LHCN-M2 (cell line): ENCODE measurements around the gene DLD. TPM values are rescaled to one million over a fixed set of nuclear protein-coding genes. Genes with fewer than 3 reads are reported as not detected.
"Not testable (repeated sequence)": the region's sequence is repeated elsewhere in the genome, so short reads cannot be mapped to it uniquely, and the experiment has no call there.

ENCODE experiments used
- DNase-seq: peaks from one replicate; pipeline ENCODE4 v3.0.0-alpha.2; 2012; ENCODE audit warnings: low read depth
- total RNA-seq: library from RNA; depleted of rRNA; stranded (reverse); fragments of >200 nt; gene quantifications from 2 replicates; pipeline ENCODE4 v1.2.3, GENCODE V29; 2014

Gene DLD
- total RNA-seq, 1 experiment from 2014 or later: 109 TPM

DNA sequence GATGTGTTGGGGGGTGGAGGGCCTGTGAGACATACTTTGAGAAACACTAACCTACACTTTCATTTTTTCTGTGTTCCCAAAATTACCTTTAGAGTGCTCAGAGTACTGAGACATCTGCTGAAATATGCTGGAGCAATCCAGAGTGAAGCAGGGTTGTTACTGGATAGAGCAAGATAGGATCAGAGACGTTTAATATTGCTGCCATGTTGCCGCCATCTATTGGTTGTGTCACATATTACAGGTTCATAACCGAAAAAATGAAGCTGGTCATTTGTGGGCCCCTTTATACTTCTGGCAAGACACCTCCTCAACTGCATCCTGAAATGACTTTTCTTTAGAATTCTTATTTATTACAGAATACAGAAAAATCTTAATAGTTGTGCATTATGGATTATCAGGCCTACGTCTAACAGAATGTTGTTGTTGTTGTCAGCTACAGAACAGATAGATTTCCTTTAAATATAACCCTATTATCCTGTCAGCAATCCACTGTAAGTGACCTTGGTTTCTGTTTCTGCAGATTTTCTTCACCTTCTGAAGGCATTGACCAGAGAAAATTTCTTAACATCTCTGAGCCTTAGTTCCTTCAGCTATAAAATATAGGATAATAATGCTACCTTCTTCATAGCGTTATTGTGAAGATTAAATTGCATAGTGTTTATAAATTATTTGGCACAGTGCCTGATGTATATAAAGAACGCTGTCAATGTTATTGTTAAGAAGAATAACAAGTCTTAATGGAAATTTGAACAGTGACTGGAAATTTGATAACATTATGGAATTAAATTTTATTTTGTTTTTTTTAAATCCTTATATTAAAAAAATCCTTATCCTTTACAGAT lies 16.2 kb upstream of the DLD start:
- peak; percentile 70 for DNase-seq

DNA sequence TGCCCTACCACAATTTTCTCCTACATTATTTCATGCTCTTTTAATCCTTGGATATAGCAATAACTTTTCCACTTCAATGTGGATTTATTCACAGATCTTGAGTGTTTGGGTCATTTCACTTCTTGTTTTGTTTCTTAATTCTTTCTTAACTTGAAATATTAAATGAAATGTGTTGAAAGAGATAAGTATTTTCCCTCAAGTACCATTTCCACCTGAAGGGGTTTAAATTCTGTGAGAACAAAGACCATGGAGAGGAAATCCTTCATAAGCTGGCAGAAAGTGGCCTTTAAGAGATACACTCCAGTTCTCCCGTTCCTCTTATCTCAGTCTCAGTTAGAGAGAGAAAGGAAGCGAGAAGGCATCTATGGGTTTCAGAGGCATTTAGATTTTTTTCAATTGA lies 14.1 kb upstream of the DLD start:
- no peak for DNase-seq

DNA sequence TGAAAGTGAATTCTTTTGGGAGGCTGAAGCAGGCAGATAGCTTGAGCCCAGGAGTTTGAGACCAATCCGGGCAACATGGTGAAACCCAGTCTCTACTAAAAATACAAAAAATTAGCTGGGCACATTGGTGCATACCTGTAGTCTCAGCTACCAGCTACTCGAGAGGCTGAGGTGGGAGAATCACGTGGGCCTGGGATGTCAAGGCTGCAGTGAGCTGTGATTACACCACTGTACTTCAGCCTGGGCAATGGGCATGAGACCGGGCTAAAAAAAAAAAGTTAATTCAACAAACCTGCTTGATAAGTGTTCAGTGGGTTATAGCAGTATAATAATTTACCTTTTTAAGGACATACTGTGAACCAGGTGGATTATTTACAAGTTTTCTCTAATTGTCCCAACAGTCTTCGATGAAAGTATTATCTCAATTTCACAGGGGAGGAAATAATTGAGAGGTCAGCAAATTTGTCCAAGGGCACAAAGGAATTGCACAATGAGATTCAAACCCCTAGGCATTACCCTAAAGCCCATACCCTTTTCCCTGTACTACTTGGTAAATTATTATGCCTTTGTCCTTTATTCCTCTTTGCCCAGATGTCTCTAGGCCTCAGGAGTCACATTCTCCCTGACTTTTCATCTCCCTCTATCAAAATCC lies 13.1 kb upstream of the DLD start:
- DNase-seq: no peak

DNA sequence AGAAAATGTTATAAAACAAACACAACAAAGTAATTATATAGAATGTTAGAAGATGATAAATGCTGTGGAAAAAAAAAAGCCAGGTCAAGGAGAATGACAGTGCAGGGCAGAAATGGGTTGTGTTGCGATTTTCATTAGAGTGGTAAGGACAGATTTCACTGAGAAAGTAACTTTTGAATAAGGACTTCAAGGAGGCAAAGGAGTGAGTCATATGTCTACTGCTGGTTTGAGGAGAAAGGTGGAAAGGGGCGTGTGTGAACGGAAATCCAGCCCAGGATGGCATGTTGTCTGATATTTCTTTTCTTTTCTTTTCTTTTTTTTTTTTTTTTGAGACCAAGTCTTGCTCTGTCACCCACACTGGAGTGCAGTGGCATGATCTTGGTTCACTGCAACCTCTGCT lies 12.3 kb upstream of the DLD start:
- no peak for DNase-seq

DNA sequence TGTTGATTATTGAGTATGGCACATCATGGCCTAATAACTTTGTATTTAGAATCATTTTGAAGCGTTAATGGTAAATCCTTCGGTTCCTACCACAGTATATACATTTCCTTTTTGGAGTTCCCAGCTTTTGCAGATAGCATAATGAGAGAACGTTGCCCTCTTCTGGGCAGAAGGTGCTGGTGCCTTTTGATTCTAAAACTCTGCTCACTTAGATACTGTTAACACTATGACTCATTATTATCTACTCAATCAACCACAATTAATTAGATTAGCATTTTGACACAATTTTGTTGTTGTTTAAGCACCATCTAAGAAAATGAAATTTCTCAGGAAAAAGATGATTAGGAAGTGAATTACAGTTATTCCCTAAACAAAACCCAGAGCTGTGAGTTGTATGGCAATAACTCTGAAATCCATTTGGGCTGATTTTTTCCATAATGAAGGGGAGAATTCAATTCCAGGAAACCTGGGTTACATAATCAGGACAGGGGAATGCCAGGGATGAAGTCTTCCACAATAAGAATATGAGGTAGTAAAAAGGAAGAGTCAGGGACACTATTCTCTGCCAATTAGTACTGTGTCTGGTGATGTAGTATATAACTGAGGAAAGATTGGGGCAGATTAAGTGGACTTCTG lies 11.5 kb upstream of the DLD start:
- DNase-seq: peak; percentile 51

DNA sequence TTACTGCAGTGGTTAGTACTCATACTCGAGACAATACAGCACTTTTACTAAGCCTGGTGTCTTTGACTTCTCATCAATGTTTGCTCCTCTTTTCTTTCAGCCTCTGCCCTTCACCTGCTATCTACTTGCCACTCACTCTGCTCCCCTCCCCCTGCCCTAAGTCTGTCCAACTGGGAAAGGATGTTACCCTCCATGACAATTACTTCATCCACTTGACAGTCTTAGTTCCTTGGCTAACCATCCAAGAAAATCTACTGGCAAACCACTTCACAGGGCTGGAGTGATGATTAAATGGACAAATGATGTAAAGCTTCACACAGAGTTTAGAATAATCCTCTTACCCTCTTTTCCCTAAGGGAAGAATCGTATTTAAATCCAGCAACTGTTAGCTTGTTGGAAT lies 8.2 kb upstream of the DLD start:
- DNase-seq: no peak

DNA sequence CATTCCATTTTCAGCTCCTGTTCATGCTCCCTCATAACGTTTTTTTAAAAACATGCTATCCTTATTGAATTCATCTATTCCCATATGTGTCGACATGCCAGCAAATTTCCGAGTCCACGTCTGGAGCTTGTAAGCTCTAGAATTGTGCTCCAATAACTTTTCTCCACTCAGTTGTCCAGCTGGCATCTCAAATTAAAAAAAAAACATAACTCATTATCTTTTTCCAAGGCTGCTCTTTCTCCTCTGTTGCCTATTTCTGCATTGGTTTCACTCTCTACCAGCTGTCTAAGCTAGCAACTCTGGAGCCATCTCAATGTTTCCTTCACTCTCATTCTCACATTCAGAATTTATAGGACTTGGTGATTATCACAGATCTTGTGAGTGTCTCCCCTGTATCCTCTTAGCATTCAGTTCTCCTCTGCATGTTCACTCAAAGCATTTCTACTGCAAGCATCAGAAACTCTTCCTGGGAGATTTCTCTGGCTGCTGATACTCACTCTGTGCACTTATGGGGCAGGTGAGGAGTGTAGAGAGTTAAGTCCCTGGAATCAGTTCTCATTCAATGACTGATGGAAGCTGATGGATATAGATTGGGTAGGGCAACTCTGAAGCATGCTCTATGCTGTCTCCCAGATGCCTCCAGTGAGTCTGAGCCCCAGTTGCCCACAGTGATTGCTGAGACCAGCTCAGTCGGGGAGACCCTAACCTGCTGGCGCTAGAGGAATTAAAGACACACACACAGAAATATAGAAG lies 6.7 kb upstream of the DLD start:
- no peak for DNase-seq

DNA sequence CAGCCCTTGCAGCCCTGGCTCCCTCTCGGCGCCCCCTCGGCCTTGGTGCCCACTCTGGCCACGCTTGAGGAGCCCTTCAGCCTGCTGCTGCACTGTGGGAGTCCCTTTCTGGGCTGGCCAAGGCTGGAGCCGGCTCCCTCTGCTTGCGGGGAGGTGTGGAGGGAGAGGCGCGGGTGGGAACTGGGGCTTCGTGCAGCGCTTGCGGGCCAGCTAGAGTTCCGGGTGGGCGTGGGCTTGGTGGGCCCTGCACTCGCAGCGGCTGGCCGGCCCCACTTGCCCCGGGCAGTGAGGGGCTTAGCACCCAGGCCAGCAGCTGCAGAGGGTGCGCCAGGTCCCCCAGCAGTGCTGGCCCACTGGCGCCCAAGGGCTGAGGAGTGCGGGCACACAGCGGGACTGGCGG lies 3.2 kb upstream of the DLD start:
- DNase-seq: not testable (repeated sequence)

DNA sequence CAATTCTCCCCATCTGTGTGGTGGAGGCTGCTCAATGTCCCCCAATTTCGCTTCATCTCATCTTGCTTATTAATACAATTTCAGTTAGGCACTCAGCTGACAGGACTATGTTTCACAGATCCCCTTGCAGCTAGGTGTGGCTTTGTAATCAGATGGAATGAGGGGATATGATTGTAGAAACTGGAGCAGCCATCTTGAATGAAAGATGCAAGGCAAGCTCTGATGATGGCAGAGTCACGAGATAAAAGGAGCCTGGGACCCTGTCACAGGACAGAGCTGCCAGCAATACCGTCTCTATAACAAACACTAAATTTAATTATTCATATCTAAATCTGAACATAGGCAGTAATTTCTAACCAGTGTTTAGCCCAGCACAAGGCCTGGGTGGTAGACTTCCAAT lies 991 bp upstream of the DLD start:
- DNase-seq: no peak

DNA sequence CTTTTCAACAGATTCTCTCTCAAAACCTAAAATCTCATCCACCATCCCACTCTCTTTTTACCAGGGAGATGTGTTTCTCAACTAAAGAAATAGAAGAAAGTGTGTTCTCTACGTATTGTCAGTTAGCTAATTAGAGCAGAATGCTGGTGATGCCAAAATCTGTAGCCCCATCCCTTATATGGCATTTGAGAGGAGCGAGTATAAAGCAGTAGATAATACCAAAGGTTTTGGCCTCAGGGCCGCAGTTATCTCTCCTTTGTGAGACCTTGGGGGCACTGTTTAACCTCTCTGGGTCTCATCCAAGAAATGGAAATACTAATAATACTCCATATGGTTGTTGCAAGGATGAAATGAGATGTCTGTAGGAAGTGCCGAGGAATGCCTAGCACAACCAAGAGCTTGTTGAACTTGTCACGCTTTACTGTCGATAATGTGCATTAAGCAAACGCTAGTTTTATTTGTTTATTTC lies 456 bp upstream of the DLD start:
- DNase-seq: no peak

DNA sequence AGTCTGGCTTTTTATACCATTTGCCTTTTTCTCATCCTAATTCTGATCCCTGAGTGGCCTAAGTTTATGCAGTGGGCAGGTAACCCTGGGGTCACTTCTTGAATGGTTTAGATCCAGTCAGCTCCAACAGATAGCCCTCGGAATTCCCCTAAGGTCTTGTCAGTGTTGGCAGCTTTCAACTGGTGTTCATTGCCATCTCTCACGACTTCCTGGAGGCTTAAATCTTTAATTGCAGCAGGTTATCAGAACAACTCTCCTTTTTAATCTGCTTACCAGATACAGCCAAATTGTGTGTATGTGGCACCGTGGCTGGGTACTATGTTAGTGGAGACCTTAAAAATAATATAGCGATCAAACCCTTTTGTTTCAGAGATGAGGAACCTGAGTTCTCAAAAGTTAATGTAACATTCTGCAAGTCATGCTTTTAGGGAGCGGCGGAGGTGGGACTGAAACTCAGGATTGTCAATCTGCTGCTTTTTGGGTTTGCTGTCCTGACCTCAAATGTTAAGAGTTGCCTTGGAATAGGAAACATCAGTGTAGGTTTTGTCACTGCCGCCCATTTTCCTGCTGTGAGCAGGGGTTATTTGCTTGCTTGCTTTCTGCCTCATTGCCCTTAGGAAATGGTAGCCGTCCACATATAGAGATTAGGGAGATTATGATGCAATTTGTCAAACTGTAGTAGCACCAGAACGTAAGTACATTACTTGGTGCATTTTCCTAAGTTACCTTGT lies 818 bp downstream of the DLD start:
- DNase-seq: no peak

DNA sequence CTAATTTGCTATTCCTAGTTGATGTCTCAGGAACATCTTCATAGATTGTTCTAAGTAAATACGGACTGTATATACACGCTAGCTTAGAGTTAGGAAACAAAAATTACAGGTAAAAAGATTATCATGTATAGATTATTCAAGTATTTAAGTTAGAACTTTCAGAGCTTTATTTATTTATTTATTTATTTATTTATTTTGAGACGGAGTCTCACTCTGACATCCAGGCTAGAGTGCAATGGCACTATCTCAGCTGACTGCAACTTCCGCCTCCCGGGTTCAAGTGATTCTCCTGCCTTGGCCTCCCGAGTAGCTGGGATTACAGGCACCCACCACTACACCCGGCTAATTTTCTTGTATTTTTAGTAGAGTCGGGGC lies 1.4 kb downstream of the DLD start:
- DNase-seq: not testable (repeated sequence)

DNA sequence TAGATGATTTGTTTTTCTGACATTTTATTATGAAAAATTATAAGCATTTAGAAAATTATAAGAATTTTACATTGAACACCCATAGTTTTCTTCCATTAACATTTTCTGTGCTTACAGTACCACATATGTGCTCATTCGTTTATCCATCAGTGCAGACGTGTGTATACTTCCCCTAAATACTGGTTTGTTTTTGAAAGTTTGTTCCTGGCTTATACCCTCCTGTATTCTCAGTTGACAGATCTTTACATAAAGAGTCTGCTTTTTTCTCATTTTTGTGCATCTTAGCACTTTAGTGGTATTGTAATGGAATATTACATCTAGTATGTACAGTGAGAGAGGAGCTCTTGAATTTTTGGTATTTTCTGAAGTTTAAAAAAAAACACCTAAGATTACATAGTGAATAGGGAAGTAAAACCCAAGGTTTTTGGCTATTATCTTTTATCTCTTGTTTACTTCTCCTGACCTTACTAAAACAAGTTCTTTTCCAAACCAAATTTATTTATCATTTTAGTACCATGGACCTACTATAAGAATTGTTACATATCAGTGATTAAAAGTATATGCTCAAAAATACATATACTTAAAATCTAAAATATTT lies 8.1 kb downstream of the DLD start:
- no peak for DNase-seq

DNA sequence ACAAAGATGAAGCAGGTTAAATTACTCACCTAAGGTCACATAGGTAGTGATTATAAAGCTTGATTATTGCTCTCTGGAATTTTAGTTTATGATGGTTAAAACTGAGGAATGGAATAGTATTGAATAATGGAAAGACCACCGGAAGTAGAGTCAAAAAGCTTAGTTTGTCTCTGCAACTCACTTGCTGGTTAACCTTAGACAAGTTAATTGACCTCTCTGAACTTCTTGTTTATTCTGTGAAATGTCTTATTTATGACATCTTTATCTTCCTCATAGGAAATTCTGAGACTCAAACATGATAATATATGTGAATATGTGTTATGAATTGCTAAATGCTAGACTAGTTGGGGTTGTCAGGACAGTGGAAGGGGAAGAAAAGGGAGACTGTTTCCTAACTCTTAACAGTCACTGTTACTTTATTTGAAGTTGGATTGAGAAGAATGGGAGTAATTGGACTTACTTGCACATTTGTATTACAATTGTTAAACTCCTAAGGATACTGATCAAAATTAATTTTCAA lies 9.6 kb downstream of the DLD start:
- DNase-seq: no peak

DNA sequence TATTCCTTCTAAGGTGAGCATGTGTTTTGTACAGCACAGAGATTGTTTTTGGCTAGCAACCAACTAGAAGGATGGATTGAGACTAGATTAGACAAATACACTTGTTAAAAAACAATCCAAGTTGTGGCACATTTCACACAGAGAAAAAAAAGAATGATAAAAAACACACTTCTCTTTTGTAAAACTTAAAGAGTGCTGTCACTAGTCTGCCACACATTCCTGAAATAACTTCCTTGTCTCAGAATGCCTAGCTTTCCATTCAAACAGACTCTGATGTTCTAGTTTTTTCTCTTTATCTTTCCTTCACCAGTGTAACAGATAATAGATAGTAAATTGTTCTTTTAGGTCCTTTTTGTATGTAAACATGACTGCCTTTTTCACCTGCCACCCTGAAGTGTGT lies 11.4 kb downstream of the DLD start:
- DNase-seq: no peak

DNA sequence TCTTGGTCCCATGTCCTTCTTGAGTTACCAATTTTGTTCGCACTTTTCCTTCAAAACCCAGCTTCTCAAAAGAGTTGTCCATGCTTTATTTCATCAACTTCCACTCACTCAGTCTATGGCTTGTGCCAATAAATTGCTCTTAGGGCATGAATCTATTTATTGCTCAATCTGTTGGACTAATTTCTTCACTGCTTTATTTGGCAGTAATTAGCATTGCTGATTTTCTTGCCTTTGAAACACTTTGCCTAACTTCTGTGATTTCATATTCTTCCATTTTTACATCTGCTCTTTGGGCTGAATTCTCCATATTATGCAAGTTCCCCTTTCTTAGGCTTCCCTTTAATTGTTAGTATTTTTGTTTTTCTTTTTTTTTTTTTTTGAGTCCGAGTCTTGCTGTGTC lies 16.8 kb downstream of the DLD start:
- no peak for DNase-seq

DNA sequence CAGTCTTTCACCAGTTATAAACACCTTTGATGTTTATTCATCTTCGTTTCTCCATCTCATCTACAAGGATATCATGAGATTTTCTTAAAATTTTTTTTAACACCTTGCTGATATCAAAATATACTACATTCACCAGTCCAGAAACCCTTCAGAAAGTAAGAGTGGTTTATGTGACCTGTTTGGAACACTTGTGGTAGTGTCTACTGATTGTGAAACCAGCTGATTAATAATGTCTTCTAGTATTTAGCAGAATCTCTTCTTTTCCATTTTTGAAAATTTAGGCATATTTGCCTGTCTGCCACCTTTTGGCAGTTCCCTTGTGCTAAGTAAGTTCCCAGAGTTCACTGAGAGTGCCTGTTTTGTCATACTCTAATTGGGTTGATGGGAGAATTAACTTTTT lies 18.5 kb downstream of the DLD start:
- DNase-seq: no peak

DNA sequence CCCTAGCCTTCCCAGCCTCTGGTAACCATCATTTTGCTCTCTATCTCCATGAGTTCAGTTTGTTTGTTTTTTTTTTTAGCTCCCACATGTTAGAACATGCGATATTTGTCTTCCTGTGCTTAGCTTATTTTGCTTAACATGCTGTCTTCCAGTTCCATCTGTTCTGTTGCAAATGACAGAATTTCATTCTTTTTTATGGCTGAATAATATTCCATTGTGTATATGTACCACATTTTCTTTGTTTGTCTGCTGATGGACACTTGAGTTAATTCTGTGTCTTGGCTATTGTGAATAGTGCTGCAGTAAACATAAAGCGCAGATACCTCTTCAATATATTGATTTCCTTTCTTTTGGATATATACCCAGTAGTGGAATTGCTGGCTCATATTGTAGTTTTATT lies 21.0 kb downstream of the DLD start:
- DNase-seq: no peak

DNA sequence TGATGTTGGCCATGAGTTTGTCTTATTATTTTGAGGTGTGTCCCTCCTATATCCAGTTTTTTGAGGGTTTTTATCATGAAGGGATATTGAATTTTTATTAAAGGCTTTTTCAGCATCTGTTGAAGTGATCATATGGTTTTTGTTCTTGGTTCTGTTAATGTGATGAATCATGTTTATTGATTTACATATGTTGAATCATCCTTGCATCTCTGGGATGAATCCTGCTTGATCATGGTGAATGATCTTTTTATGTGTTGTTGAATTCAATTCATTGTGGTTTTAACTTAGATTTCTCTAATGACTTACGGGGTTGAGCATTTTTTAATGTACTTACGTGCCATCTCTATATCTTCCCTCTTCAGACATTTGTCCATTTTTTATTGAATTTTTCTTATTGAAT lies 22.9 kb downstream of the DLD start:
- DNase-seq: no peak

DNA sequence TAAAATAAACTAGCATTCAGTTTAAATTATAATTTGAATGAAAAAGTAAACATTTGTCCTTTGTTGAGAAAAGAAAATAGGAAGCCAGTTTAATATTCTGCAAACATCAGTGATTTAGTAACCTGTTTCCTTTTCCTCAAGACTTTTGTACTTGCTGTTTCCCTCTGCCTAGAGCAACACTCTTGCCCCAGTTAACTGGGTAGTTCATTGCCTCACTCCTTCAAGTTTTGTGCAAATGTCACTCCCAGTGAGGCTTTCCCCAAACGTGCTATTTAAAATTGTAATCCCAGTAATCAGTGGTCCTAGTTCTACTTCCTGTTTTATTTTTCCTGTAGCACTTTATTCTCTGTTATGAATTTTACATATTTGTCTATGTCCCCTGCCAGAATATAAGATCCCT lies 23.8 kb downstream of the DLD start:
- DNase-seq: no peak

DNA sequence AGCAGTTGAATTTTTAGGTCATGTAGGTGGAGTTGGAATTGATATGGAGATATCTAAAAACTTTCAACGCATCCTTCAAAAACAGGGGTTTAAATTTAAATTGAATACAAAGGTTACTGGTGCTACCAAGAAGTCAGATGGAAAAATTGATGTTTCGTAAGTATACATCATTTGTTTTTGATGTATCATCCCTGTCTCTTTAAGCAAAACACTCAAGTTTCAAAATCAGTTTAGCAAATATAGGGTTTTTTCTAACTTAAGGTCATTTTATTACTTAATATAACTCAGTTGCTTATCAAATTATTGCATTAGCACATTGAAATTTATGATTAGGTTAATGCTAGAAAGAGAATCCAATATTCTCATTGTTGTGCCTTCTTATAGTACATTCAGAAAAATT lies 24.6 kb downstream of the DLD start:
- no peak for DNase-seq
